ENCODE data around the gene DMD. TPM values are rescaled to one million over a fixed set of nuclear protein-coding genes. Genes with fewer than 3 reads are reported as not detected.

The DMD gene
- total and polyA plus RNA-seq, 2 of the 13 experiments (the other 11 are each of a cell fraction or from before 2014, with no cell fraction given), result 17.6 to 25.9 TPM

DNA sequence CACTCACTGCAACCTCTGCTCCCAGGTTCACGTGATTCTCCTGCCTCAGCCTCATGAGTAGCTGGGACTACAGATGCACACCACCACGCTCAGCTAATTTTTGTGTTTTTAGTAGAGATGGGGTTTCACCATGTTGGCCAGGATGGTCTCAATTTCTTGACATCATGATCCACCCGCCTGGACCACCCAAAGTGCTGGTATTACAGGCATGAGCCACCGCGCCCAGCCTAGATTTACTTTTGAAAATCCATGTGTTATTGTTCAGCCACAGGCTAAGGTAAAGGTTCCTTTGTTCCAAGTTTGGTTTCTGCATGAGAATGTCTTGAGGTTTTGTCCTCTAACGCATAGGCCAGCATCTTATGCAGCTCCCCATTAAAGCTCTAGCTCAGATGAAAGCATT, 371.6 kb downstream of the DMD start:
- Histone ChIP-seq H3K27ac (ENCODE audit: extremely low read length, insufficient read depth, low read length) (no peak overlapping the region), H4K20me1 (ENCODE audit: insufficient read depth, low read length) (no peaks in the 10 kb centered on the region), H3K4me3 (replicated peaks in 1 of 3; ENCODE audit: insufficient read depth in 1 of 3, low read depth in 2 of 3, low read length in 3 of 3) (no peak overlapping the region), H3K27me3 (ENCODE audit: control insufficient read depth in 1 of 2, insufficient read depth in 2 of 2, low read length in 2 of 2) (no peaks in the 10 kb centered on the region), H3K4me1 (ENCODE audit: insufficient read depth, low read length) (no peaks in the 10 kb centered on the region), H2AFZ (ENCODE audit: low read length) (no peak overlapping the region), H3K9ac (ENCODE audit: insufficient read depth, low read depth, low read length) (no peak overlapping the region), H3K9me3 (ENCODE audit: low read length) (no peaks in the 10 kb centered on the region), H3K79me2 (ENCODE audit: insufficient read depth, low read length) (no peaks in the 10 kb centered on the region), H3K36me3 (replicated peaks in 1 of 2; ENCODE audit: control insufficient read depth in 1 of 2, insufficient read depth in 2 of 2, low read length in 2 of 2) (no peaks in the 10 kb centered on the region), H3K4me2 (ENCODE audit: low read depth, low read length) (no peak overlapping the region)
- POLR2A ChIA-PET, result no interaction called here
- DNase-seq (ENCODE audit: low spot score) (no peak), ATAC-seq (no peak), FAIRE-seq (no peak)
- no peak for TF ChIP-seq ZNF644 (CRISPR knock-in tag; IDR thresholded peaks at IDR 0.05; ENCODE audit: low read depth)
- no peak for TF ChIP-seq NFE2 (CRISPR knock-in tag; IDR thresholded peaks at IDR 0.05)
- TF ChIP-seq MAFF (IDR thresholded peaks at IDR 0.05; ENCODE audit: low read depth, low read length), result no peak
- WGBS (ENCODE audit: low lambda C conversion rate), result 14% methylated on average over 4 of the region's 6 CpGs
- in situ Hi-C loops (cut with HindIII; ENCODE audit: extremely low pct_ligation_motif_present, low pct_unique_long_range_greater_than_20kb), result no loop called here
- no TSS peak for BruUV-seq (replicated peaks)
- CTCF ChIA-PET (ENCODE audit: low intra/inter-chr PET ratio, low total read pairs), result no interaction called here
- intact Hi-C loops (cut with micrococcal nuclease; ENCODE audit: unreplicated experiment), result no loop called here

DNA sequence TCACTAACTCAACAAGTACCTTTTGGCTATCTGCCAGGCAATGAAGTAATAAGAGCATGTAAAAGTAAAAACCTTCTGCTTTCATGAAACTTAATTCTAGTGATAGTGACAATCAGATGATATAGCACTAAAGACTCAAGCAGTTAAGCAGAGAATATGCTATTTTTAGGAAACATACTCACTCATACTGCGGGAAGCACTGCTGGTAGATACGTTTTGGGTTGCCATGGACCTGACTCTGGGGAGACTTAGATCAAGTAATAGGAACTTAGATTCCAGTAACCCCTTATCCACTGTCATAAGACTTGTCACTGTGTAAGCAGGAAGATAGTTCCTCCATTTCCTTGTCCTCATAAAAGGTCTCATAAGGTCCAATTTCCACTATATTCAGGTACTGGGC, 386.3 kb downstream of the DMD start:
- Histone ChIP-seq H3K27ac (ENCODE audit: extremely low read length, insufficient read depth, low read length) (no peak overlapping the region), H2AFZ (ENCODE audit: low read length) (no peak overlapping the region), H3K27me3 (ENCODE audit: control insufficient read depth in 1 of 2, insufficient read depth in 2 of 2, low read length in 2 of 2) (no peaks in the 10 kb centered on the region), H4K20me1 (ENCODE audit: insufficient read depth, low read length) (no peaks in the 10 kb centered on the region), H3K79me2 (ENCODE audit: insufficient read depth, low read length) (no peaks in the 10 kb centered on the region), H3K36me3 (replicated peaks in 1 of 2; ENCODE audit: control insufficient read depth in 1 of 2, insufficient read depth in 2 of 2, low read length in 2 of 2) (no peaks in the 10 kb centered on the region), H3K4me3 (replicated peaks in 1 of 3; ENCODE audit: insufficient read depth in 1 of 3, low read depth in 2 of 3, low read length in 3 of 3) (no peak overlapping the region), H3K9ac (ENCODE audit: insufficient read depth, low read depth, low read length) (no peak overlapping the region), H3K9me3 (ENCODE audit: low read length) (no peaks in the 10 kb centered on the region), H3K4me1 (ENCODE audit: insufficient read depth, low read length) (no peaks in the 10 kb centered on the region), H3K4me2 (ENCODE audit: low read depth, low read length) (no peak overlapping the region)
- ATAC-seq, result no peak
- POLR2A ChIA-PET, result no interaction called here
- no peak for DNase-seq (ENCODE audit: low spot score)
- no peak for FAIRE-seq
- no TSS peak for BruUV-seq (replicated peaks)
- CTCF ChIA-PET (ENCODE audit: low intra/inter-chr PET ratio, low total read pairs), result no interaction called here
- 0% methylated on average over 2 of the region's 2 CpGs for WGBS (ENCODE audit: low lambda C conversion rate)
- intact Hi-C loops (cut with micrococcal nuclease; ENCODE audit: unreplicated experiment) (no loop called here), in situ Hi-C loops (cut with HindIII; ENCODE audit: extremely low pct_ligation_motif_present, low pct_unique_long_range_greater_than_20kb) (no loop called here)
- TF ChIP-seq, protein P1, sequence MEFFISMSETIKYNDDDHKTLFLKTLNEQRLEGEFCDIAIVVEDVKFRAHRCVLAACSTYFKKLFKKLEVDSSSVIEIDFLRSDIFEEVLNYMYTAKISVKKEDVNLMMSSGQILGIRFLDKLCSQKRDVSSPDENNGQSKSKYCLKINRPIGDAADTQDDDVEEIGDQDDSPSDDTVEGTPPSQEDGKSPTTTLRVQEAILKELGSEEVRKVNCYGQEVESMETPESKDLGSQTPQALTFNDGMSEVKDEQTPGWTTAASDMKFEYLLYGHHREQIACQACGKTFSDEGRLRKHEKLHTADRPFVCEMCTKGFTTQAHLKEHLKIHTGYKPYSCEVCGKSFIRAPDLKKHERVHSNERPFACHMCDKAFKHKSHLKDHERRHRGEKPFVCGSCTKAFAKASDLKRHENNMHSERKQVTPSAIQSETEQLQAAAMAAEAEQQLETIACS (CRISPR knock-in tag; IDR thresholded peaks at IDR 0.05), result no peak
- TF ChIP-seq ZNF768 (CRISPR knock-in tag; IDR thresholded peaks at IDR 0.05) (no peak), ZNF441 (CRISPR knock-in tag; IDR thresholded peaks at IDR 0.05; ENCODE audit: borderline replicate concordance) (no peak), SIX4 (CRISPR knock-in tag; IDR thresholded peaks at IDR 0.05) (no peak), ZNF510 (CRISPR knock-in tag; IDR thresholded peaks at IDR 0.05; ENCODE audit: low read depth) (no peak)

All from HepG2 (cell line).